CD4-positive, alpha-beta T cell treated with Interleukin-10 for 1 hour (primary cell): Measurements from ENCODE around the gene FTSJ1.
"Not testable (repeated sequence)": the region's sequence is repeated elsewhere in the genome, so short reads cannot be mapped to it uniquely, and the experiment has no call there.

ENCODE experiments used
- DNase-seq: peaks from one replicate; pipeline ENCODE4 v3.0.0-alpha.2; 2020

Gene FTSJ1

GRCh38 chrX:48504261-48504660 lies 28.3 kb downstream of the FTSJ1 start:
- no peak for DNase-seq

- DNase-seq = no peak
Measured at GRCh38 chrX:48505481-48505880, 29.5 kb downstream of the FTSJ1 start.

DNA sequence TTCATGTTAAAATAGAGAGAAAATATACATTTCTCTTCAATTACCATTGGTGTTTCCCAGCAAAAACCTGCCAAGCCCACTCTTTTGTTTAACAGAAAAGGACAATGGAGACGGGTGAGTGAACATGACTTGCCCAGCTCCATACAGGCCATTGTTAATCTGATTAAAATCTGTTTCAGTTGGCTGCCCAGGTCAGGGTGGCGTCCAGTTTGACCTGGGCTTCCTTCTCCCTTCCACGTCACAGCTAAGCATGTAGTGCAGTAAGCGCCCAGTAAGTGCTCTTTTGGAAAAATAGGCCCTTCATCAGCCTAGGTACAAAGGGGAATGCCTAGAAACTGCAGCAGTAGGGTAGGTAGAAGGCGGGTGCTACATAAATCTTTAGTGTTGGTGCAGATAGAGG lies 31.2 kb downstream of the FTSJ1 start:
- DNase-seq = no peak

DNA sequence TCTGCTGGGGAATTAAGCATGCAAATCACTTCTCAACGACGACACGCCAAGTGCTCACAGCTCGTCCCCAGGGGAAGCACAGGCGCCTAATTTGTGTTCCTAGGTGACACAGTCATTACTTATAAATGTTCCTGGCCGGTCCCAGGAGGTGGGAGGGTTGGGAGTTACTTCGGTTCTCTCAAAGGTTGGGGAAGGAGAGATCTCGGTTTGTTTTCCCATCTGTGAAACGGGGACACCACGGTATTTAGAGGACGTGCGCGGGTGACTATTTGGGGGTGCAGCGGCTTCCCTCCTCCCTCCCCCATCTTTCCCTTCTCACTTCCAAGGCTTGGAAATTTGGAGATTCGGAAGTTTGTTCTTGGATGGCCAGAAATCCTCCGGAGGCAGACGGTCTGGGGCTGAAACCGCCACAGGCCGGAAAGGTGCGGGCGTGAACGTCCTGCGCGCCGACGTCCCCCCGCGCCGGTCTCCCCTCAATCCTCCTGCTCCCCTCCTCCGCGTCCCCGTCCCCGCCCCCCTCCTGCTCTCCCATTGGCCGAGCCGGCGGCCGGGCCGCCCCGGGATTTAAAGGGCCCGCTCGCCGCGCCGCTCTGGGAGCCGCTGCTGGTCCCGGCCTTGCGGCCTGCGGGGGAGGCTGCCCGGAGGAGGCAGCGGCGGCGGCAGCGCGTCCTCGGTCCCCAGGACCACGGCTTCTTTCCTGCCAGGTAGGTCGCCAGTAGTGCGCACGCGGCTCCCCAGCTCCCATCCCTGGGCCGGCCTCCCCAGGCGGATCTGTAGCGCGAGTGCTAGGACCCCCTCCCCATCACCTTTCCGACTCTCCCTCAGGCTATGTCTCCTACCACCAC lies 32.6 kb downstream of the FTSJ1 start, which contains the start of gene PORCN:
PORCN (plus strand) TSS at position 593 of the 845 bp plus-strand sequence. CDS start 829 bp downstream, outside the sequence.
- DNase-seq = peak; percentile 82

- DNase-seq = no peak
Measured at GRCh38 chrX:48509245-48509590, 33.2 kb downstream of the FTSJ1 start.

- no peak for DNase-seq
Measured at GRCh38 chrX:48509619-48510018, 33.6 kb downstream of the FTSJ1 start.

- DNase-seq = no peak
Measured at GRCh38 chrX:48511560-48511959, 35.6 kb downstream of the FTSJ1 start.

GRCh38 chrX:48512371-48512935 lies 36.5 kb downstream of the FTSJ1 start:
- DNase-seq = no peak

GRCh38 chrX:48513670-48514069 lies 37.7 kb downstream of the FTSJ1 start:
- no peak for DNase-seq

DNA sequence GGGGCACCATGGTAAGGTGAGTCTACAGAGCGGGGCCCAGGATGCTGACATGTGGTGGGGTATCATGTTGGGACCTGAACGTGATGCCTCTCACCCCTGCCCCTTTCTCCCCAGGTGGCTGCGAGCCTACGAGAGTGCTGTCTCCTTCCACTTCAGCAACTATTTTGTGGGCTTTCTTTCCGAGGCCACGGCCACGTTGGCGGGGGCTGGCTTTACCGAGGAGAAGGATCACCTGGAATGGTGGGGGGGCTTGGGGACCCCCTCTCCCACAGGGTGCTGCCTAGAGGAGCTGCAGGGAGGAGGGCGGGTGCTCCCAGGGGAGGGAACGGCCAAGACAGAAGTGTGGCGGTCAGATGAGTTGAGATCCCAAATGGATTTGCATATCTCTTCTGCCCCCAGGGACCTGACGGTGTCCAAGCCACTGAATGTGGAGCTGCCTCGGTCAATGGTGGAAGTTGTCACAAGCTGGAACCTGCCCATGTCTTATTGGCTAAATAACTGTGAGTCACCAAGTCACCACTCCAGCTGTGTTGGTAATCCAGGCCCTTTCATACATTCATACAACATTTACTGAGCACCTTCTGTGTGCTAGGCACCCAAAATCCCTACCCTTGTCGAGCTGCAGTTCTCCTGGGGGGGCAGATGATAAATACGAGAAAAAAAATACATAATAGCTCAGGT lies 38.3 kb downstream of the FTSJ1 start:
- no peak for DNase-seq

DNA sequence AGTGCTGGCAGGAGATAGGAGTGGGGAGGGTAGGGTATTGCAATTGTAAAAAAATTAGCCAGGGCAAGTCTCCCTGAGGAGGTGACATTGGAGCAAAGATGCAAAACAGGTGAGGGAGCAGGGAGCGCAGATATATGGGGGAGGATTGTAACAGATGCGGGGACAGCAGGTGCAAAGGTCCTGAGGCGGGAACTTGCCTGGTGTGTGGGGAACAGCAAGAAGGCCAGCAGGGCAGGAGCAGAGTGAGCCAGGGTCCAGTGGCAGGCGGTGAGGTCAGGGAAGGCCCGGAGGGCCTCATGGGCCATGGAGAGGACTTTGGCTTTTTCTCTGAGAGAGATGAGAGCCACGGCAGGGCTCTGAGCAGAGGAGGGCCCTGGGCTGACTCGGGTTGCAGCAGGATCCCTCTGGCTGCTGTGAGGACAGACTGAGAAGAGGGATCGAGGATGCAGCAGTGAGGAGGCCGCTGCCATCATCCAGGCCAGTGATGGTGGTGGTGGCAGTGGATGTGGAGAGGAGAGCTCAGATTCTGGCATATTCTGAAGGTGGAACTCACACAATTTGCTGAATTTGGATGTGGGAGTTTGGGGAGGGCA lies 39.0 kb downstream of the FTSJ1 start:
- no peak for DNase-seq

- no peak for DNase-seq
Measured at GRCh38 chrX:48515842-48516241, 39.8 kb downstream of the FTSJ1 start.

GRCh38 chrX:48516285-48516684 lies 40.3 kb downstream of the FTSJ1 start:
- no peak for DNase-seq

GRCh38 chrX:48516987-48517386 lies 41.0 kb downstream of the FTSJ1 start:
- no peak for DNase-seq

DNA sequence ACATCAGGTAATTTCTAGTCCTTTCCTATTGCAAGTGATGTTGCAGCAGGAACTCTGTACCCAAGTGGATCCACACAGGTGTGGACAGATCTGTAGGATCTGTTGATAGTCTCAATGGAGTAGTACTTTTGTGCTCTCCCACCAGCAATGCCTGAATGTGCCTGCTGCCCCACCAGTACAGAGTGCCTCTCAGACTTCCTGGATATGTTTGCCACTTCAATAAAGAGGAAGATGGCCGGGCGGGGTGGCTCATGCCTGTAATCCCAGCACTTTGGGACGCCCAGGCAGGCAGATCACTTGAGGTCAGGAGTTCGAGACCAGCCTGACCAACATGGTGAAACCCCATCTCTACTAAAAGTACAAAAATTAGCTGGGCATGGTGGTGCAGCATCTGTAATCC lies 43.5 kb downstream of the FTSJ1 start:
- DNase-seq = not testable (repeated sequence)

DNA sequence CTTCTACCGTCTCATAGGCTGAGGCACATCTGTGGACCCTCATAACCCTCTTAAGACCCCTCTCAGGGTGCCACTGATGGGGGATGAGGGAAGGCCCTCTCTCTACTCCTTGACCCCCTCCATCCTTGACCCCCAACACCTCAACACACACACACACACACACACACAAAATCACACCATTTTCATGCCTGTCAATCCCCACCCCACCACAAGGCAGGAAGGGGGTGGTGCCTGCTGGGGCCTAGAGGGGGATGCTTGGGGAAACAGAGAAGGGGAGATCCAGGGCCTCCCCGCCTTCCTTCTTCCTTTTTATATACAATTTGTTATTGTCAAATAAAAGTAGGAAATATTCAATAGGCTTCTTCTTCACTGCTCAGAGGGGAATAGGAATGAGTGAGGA lies 44.5 kb downstream of the FTSJ1 start:
- DNase-seq = peak; percentile 34

GRCh38 chrX:48520976-48521352 lies 45.0 kb downstream of the FTSJ1 start:
- peak; percentile 19 for DNase-seq

DNA sequence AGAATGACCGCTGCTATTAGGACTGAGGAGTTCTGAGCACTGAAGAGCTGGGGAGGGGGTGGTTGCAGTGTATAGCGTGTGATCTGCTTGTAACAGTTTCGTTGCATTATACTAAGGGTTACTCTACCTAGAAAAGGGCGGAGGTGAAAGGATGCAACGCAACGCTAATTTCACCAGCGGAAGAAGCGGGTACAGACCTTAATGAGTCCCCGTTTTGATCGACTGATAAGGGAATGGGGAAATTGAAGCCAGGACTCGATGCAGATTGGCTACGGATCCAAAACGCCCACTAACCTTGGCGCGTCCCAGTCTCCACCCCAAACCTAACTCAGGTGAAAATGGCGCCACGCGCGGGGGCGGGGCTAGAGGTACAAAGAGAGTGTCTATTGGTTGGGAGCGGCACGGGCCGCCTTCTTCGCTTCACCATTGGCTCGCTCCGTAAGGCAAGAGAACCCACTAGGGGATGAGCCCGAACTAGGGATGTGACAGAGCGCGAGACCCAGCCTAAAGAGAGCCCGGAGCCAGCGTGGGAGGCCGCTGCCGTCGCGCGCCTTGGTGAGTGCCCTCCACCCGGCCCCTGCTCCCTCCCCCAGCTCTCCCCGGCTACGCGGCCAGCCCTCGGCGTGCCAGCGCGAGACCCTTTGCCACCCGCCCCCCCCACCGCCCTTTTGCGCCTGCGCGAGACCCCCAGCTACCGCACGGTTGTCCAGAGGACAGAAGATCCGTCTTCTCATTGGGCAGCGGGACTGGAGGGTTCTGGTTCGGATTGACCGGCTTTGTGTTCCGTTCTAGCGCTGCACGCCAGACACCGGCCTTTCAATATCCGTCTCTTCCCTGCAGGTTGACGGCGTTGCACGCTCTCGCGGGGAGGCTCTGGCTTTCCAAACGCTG lies 45.6 kb downstream of the FTSJ1 start, which contains the start of gene EBP:
EBP (plus strand) TSS at position 456 of the 891 bp plus-strand sequence. CDS start 1,964 bp downstream, outside the sequence.
- DNase-seq = peak; percentile 97

DNA sequence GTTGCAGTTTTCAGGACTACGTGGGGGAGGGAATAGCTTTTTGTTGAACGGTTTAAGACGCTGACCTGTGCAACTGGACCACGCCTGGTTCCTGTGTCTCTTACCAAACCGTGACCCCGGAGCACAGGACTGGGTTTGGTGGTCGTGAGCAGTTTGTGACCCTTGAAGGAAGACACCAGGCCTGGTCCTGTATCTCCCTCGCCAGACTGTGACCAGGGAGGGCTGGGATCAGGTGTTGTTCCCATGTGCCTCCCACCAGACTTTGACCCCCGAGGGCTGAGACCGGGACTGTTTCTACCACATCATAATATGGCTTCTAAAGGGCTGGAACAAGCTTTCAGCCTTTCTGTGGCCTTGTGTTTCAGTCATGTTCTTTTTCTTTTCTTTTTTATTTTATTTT lies 46.3 kb downstream of the FTSJ1 start:
- no peak for DNase-seq

GRCh38 chrX:48523682-48524081 lies 47.7 kb downstream of the FTSJ1 start:
- no peak for DNase-seq

DNA sequence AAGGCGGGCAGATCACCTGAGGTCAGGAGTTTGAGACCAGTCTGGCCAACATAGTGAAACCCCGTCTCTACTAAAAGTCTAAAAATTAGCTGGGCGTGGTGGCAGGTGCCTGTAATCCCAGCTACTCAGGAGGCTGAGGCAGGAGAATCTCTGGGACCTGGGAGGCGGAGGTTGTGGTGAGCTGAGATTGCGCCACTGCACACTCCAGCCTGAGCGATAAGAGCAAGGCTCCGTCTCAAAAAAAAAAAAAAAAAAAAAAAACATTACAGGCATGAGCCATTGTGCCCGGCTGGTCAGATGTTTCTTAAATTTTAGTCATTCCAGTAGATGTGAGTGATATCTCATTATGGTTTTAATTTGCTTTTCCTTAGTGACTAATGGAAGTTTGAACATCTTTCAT lies 49.9 kb downstream of the FTSJ1 start:
- DNase-seq = not testable (repeated sequence)

- no peak for DNase-seq
Measured at GRCh38 chrX:48530736-48531135, 54.7 kb downstream of the FTSJ1 start.
